Measurements from ENCODE around the gene AQP6. TPM values are rescaled to one million over a fixed set of nuclear protein-coding genes. Genes with fewer than 3 reads are reported as not detected.

Gene AQP6
- total RNA-seq, 1 experiment from 2014 or later, result 0.31 TPM

DNA sequence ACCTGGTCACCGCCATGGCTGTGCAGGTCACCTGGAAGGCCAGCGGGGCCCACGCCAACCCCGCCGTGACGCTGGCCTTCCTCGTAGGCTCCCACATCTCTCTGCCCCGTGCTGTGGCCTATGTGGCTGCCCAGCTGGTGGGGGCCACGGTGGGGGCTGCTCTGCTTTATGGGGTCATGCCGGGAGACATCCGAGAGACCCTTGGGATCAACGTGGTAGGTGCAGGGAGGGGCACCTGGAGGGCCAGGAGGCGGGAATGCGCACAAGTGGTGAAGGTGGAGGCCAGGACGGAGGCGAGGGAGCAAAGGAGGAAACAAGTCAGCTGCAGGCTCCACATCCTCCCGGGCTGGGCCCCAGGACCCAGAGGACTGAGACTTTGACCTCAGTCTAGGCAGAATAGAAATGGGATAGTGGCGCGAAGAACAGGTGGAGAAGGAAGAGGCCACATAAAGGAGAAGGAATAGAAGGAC, 649 bp downstream of the AQP6 start:
- no peak for ATAC-seq
- in situ Hi-C loops (cut with HindIII; ENCODE audit: low pct_unique_long_range_greater_than_20kb, low sequenced_read_pairs) (no loop called here), intact Hi-C loops (cut with micrococcal nuclease; ENCODE audit: unreplicated experiment) (no loop called here)
- H3K27ac ChIP-seq (ENCODE audit: low read length), result no peak overlapping the region
- CTCF ChIA-PET, result no interaction called here
- H3K4me3 ChIP-seq (ENCODE audit: low read depth in 2 of 2, low read length in 2 of 2), result no peak overlapping the region
- DNase-seq (ENCODE audit: low read depth, low spot score), result no peak
- H3K9me3 ChIP-seq (ENCODE audit: control insufficient read depth, insufficient read depth, low read depth, low read length), result no peaks in the 10 kb centered on the region
- TF ChIP-seq TCF7L2 (IDR thresholded peaks at IDR 0.05; ENCODE audit: low read depth, low read length) (no peak), POLR2AphosphoS5 (IDR thresholded peaks at IDR 0.05; ENCODE audit: low read depth, low read length) (no peak), SIN3A (IDR thresholded peaks at IDR 0.05; ENCODE audit: borderline replicate concordance, insufficient read depth, low read depth, low read length) (no peak), CTCF (IDR thresholded peaks at IDR 0.05) (no peak)
- TF ChIP-seq, protein P1, sequence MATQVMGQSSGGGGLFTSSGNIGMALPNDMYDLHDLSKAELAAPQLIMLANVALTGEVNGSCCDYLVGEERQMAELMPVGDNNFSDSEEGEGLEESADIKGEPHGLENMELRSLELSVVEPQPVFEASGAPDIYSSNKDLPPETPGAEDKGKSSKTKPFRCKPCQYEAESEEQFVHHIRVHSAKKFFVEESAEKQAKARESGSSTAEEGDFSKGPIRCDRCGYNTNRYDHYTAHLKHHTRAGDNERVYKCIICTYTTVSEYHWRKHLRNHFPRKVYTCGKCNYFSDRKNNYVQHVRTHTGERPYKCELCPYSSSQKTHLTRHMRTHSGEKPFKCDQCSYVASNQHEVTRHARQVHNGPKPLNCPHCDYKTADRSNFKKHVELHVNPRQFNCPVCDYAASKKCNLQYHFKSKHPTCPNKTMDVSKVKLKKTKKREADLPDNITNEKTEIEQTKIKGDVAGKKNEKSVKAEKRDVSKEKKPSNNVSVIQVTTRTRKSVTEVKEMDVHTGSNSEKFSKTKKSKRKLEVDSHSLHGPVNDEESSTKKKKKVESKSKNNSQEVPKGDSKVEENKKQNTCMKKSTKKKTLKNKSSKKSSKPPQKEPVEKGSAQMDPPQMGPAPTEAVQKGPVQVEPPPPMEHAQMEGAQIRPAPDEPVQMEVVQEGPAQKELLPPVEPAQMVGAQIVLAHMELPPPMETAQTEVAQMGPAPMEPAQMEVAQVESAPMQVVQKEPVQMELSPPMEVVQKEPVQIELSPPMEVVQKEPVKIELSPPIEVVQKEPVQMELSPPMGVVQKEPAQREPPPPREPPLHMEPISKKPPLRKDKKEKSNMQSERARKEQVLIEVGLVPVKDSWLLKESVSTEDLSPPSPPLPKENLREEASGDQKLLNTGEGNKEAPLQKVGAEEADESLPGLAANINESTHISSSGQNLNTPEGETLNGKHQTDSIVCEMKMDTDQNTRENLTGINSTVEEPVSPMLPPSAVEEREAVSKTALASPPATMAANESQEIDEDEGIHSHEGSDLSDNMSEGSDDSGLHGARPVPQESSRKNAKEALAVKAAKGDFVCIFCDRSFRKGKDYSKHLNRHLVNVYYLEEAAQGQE (IDR thresholded peaks at IDR 0.05; ENCODE audit: insufficient read depth in 1 of 2, low read depth in 2 of 2, low read length in 1 of 2), result no peak
- no TSS peak for BruUV-seq (replicated peaks)
- H3K4me1 ChIP-seq (ENCODE audit: control insufficient read depth, insufficient read depth, low read length), result peaks cover 17% of the 10 kb centered on the region; the same call in 1 of the 2 replicates
- no peaks in the 10 kb centered on the region for H3K27me3 ChIP-seq (ENCODE audit: control insufficient read depth, insufficient read depth, low read length)
- POLR2A ChIA-PET, result no interaction called here
- H3K36me3 ChIP-seq (ENCODE audit: control insufficient read depth, insufficient read depth, low read length), result no peaks in the 10 kb centered on the region

- TF ChIP-seq TCF7L2 (IDR thresholded peaks at IDR 0.05; ENCODE audit: low read depth, low read length) (no peak), CTCF (IDR thresholded peaks at IDR 0.05) (peak; percentile 78)
- H3K9me3 ChIP-seq (ENCODE audit: control insufficient read depth, insufficient read depth, low read depth, low read length), result no peaks in the 10 kb centered on the region
- ChIA-PET POLR2A (no interaction called here), CTCF (interaction anchor here (0.5 to 1.0 kb wide), 4 partner anchors 65 to 108 kb away, joined by 3 to 13 read pairs (median 4); no protein-coding TSS in a partner anchor)
- peaks cover 17% of the 10 kb centered on the region; the same call in 1 of the 2 replicates for H3K4me1 ChIP-seq (ENCODE audit: control insufficient read depth, insufficient read depth, low read length)
- no peak overlapping the region for H3K4me3 ChIP-seq (ENCODE audit: low read depth in 2 of 2, low read length in 2 of 2)
- DNase-seq (ENCODE audit: low read depth, low spot score), result no peak
- H3K27me3 ChIP-seq (ENCODE audit: control insufficient read depth, insufficient read depth, low read length), result no peaks in the 10 kb centered on the region
- H3K36me3 ChIP-seq (ENCODE audit: control insufficient read depth, insufficient read depth, low read length), result no peaks in the 10 kb centered on the region
- in situ Hi-C loops (cut with HindIII; ENCODE audit: low pct_unique_long_range_greater_than_20kb, low sequenced_read_pairs) (no loop called here), intact Hi-C loops (cut with micrococcal nuclease; ENCODE audit: unreplicated experiment) (no loop called here)
- H3K27ac ChIP-seq (ENCODE audit: low read length), result no peak overlapping the region
- peak; percentile 82 for ATAC-seq
- BruUV-seq (replicated peaks), result no TSS peak
Measured at GRCh38 chr12:49974231-49974675, 1.5 kb downstream of the AQP6 start.

Measured in Panc1 (cell line).